Endothelial cell (in vitro differentiated cells): ENCODE results near the gene ACVR1B. TPM values are rescaled to one million over a fixed set of nuclear protein-coding genes. Genes with fewer than 3 reads are reported as not detected.

ENCODE experiments used
- DNase-seq: peaks from one replicate; pipeline ENCODE4 v3.0.0; 2021; ENCODE audit warnings: low spot score
- H3K27ac Mint-ChIP-seq: one replicate; pipeline ENCODE4 v1.8.0; 2021; ENCODE audit warnings: mixed read lengths, inconsistent platforms; ENCODE audit not compliant: unreplicated experiment
- H3K27me3 Mint-ChIP-seq: one replicate; pipeline ENCODE4 v1.8.0; 2021; ENCODE audit warnings: mild to moderate bottlenecking, moderate library complexity, mixed read lengths, inconsistent platforms; ENCODE audit not compliant: unreplicated experiment
- H3K36me3 Mint-ChIP-seq: one replicate; pipeline ENCODE4 v1.8.0; 2021; ENCODE audit warnings: mild to moderate bottlenecking, low read depth, mixed read lengths, inconsistent platforms; ENCODE audit not compliant: unreplicated experiment
- H3K4me1 Mint-ChIP-seq: one replicate; pipeline ENCODE4 v1.8.0; 2021; ENCODE audit warnings: mild to moderate bottlenecking, mixed read lengths, inconsistent platforms; ENCODE audit not compliant: unreplicated experiment
- H3K4me3 Mint-ChIP-seq: one replicate; pipeline ENCODE4 v1.8.0; 2021; ENCODE audit warnings: mild to moderate bottlenecking, mixed read lengths, inconsistent platforms; ENCODE audit not compliant: unreplicated experiment
- H3K9me3 Mint-ChIP-seq: one replicate; pipeline ENCODE4 v1.8.0; 2021; ENCODE audit warnings: mixed read lengths, inconsistent platforms; ENCODE audit not compliant: unreplicated experiment
- CTCF ChIP-seq: fragments of 200-600 bp; sonication (generic); IDR thresholded peaks from one replicate; pipeline ENCODE4 v1.5.0; 2021; ENCODE audit warnings: antibody characterized with exemption; ENCODE audit not compliant: unreplicated experiment
- total RNA-seq: library from RNA; stranded (reverse); fragmentation: NEBNext Ultra II Directional; extraction: Animal tissue kit (Norgen Biotek cat#: 25700); gene quantifications from one replicate; pipeline ENCODE4 v1.2.1, GENCODE V29; 2021; ENCODE audit not compliant: unreplicated experiment

Gene ACVR1B
- total RNA-seq, 1 donor from 2014 or later, result 30.5 TPM

GRCh38 chr12:52018433-52019112 lies 67.1 kb downstream of the ACVR1B start:
- H3K9me3 Mint-ChIP-seq, result no peaks in the 10 kb centered on the region
- no peak for TF ChIP-seq CTCF
- no peak for DNase-seq
- peaks cover 22% of the 10 kb centered on the region for H3K36me3 Mint-ChIP-seq
- H3K27ac Mint-ChIP-seq, result no peak overlapping the region
- H3K4me1 Mint-ChIP-seq, result peaks cover 15% of the 10 kb centered on the region
- peaks cover 14% of the 10 kb centered on the region for H3K27me3 Mint-ChIP-seq
- no peak overlapping the region for H3K4me3 Mint-ChIP-seq

- no peak overlapping the region for H3K27ac Mint-ChIP-seq
- peaks cover 9% of the 10 kb centered on the region for H3K4me1 Mint-ChIP-seq
- peaks cover 11% of the 10 kb centered on the region for H3K27me3 Mint-ChIP-seq
- H3K36me3 Mint-ChIP-seq, result peaks cover 15% of the 10 kb centered on the region
- DNase-seq, result no peak
- TF ChIP-seq CTCF, result no peak
- no peak overlapping the region for H3K4me3 Mint-ChIP-seq
- H3K9me3 Mint-ChIP-seq, result no peaks in the 10 kb centered on the region
These were observed 67.7 kb downstream of the ACVR1B start for GRCh38 chr12:52019113-52019770.

DNA sequence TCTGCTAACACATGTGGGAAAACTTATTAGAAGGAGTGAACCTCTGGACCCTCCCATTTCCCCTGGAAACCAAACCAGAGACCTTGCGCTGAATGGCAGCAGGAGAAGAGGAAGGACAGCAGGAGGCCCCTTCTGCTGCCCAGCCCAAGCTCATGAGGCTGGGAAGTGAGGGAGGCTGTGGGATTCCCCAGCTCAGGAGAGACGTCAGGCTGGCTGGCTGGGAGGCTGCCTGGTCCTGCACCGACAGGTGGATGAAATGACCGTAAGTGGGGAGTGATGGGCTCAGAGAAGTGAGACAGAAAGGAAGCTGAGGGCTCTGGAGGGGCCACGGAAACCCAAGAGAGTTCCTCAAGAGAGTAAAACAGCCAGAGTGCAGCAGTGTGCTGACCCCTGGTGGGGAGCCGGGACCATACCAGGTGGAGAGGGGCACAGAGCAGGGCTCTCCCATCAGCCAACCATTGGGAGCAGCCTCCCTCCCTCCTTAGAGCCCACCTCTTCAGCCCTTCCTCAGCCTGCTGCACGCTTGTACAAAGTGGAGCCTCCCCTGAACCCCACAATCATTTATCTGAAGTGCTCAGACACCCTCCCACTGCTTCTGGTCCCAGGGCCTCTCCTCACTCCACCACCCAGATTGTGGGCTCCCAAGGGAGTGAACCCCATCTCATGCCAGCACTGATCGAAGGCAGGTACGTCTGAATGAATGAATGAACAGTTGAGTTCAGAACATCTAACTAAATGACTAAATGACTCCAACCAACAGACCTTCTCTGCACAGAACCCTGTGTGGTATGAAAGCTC lies 69.2 kb downstream of the ACVR1B start:
- peak; percentile 81 for TF ChIP-seq CTCF
- Mint-ChIP-seq H3K9me3 (no peaks in the 10 kb centered on the region), H3K36me3 (peaks cover 13% of the 10 kb centered on the region), H3K27me3 (peaks cover 12% of the 10 kb centered on the region), H3K4me3 (peak overlapping the region; percentile 57), H3K4me1 (peaks cover 13% of the 10 kb centered on the region), H3K27ac (peak overlapping the region; percentile 15)
- DNase-seq, result peak; percentile 82

- Mint-ChIP-seq H3K36me3 (no peaks in the 10 kb centered on the region), H3K4me3 (peak overlapping the region; percentile 51), H3K27me3 (peaks cover 3% of the 10 kb centered on the region), H3K4me1 (peaks cover 17% of the 10 kb centered on the region), H3K9me3 (no peaks in the 10 kb centered on the region), H3K27ac (no peak overlapping the region)
- no peak for DNase-seq
- TF ChIP-seq CTCF, result no peak
These were observed 71.3 kb downstream of the ACVR1B start for GRCh38 chr12:52022841-52023181.
